Caco-2 (cell line): ENCODE results near the gene FOXS1. TPM values are rescaled to one million over a fixed set of nuclear protein-coding genes. Genes with fewer than 3 reads are reported as not detected.
A peak's percentile ranks its signal among the peaks of the same experiment; 100 is the strongest.

Experiments used
- BruUV-seq: library from RNA; stranded (reverse); fragments of 400-500 nt; replicated peaks from 2 replicates; lab custom pipeline; 2021; lab: Mats Ljungman, UMichigan
- CTCF ChIA-PET: fragments of 300-600 bp; sonication (Branson Sonifier 250); formaldehyde crosslinking; loops from one replicate; lab custom pipeline; 2022; ENCODE audit warnings: antibody characterized with exemption; lab: Charles Lee
- POLR2A ChIA-PET: fragments of 300-600 bp; sonication (Branson Sonifier 250); formaldehyde crosslinking; loops from one replicate; lab custom pipeline; 2022; ENCODE audit warnings: antibody characterized with exemption; lab: Charles Lee
- DNase-seq, 2 experiments: peaks; one replicate each; pipeline versions ENCODE4 v3.0.0 to v3.0.0-alpha.2; 2020 to 2022
- H3K27me3 ChIP-seq: replicated peaks from 2 replicates; pipeline ENCODE4 v1.6.0; 2011; ENCODE audit warnings: low read length; ENCODE audit not compliant: control insufficient read depth, insufficient read depth
- H3K36me3 ChIP-seq: 2 replicates; pipeline ENCODE4 v1.5.1; 2011; ENCODE audit warnings: low read length; ENCODE audit not compliant: control insufficient read depth, insufficient read depth
- H3K4me1 ChIP-seq: fragments of 250-450 bp; sonication (Bioruptor Pico); 2 replicates; pipeline ENCODE4 v1.5.1; 2020; ENCODE audit warnings: mild to moderate bottlenecking
- H3K4me3 ChIP-seq: 2 replicates; pipeline ENCODE4 v1.5.1; 2011; ENCODE audit warnings: low read depth, mild to moderate bottlenecking, control low read depth, low read length
- H3K9me3 ChIP-seq: fragments of 250-450 bp; sonication (Bioruptor Pico); 2 replicates; pipeline ENCODE4 v1.5.1; 2020; ENCODE audit warnings: mild to moderate bottlenecking, moderate library complexity
- H3K27ac Mint-ChIP-seq: one replicate; pipeline ENCODE4 v1.8.0; 2022; ENCODE audit warnings: mixed read lengths; ENCODE audit not compliant: unreplicated experiment
- H3K27me3 Mint-ChIP-seq: one replicate; pipeline ENCODE4 v1.8.0; 2022; ENCODE audit warnings: mixed read lengths; ENCODE audit not compliant: insufficient read depth, unreplicated experiment
- H3K36me3 Mint-ChIP-seq: one replicate; pipeline ENCODE4 v1.8.0; 2022; ENCODE audit warnings: mild to moderate bottlenecking, mixed read lengths; ENCODE audit not compliant: insufficient read depth, unreplicated experiment
- H3K4me1 Mint-ChIP-seq: one replicate; pipeline ENCODE4 v1.8.0; 2022; ENCODE audit warnings: low read depth, mixed read lengths; ENCODE audit not compliant: unreplicated experiment
- H3K4me3 Mint-ChIP-seq: one replicate; pipeline ENCODE4 v1.8.0; 2022; ENCODE audit warnings: mild to moderate bottlenecking, moderate library complexity, mixed read lengths; ENCODE audit not compliant: unreplicated experiment
- H3K9me3 Mint-ChIP-seq: one replicate; pipeline ENCODE4 v1.8.0; 2022; ENCODE audit warnings: mixed read lengths; ENCODE audit not compliant: unreplicated experiment
- intact Hi-C: fragments of 100-400 bp; cut with micrococcal nuclease; formaldehyde crosslinking; loops from one replicate; pipeline ENCODE4 v1.10.0; 2022; ENCODE audit not compliant: unreplicated experiment
- total RNA-seq: library from RNA; stranded (reverse); gene quantifications from 2 replicates; pipeline ENCODE4 v1.2.3, GENCODE V29; 2022
- TF ChIP-seq, protein P1 (sequence below), 2 experiments: fragments of 200-600 bp in 1 of 2; IDR thresholded peaks; 1 replicate in 1 of 2; 2 replicates in 1 of 2; pipeline versions ENCODE4 v1.5.1 to v1.8.0; 2011 to 2022; ENCODE audit warnings: antibody characterized with exemption in 1 of 2, control low read depth in 1 of 2, inconsistent platforms in 1 of 2, low read depth in 1 of 2, low read length in 1 of 2, mild to moderate bottlenecking in 1 of 2, moderate library complexity in 1 of 2; ENCODE audit not compliant: insufficient read depth in 1 of 2, severe bottlenecking in 1 of 2, unreplicated experiment in 1 of 2

FOXS1 gene
- total RNA-seq, 1 experiment from 2014 or later = not detected

GRCh38 chr20:31849306-31849930 lies 4.0 kb upstream of the FOXS1 start:
- Histone ChIP-seq H3K9me3 (no peaks in the 10 kb centered on the region), H3K36me3 (no peaks in the 10 kb centered on the region), H3K4me3 (no peak overlapping the region), H3K27me3 (peaks cover 11% of the 10 kb centered on the region), H3K4me1 (peaks cover 7% of the 10 kb centered on the region; the same call in 1 of the 2 replicates)
- Mint-ChIP-seq H3K36me3 (no peaks in the 10 kb centered on the region), H3K4me3 (no peak overlapping the region), H3K9me3 (no peaks in the 10 kb centered on the region), H3K4me1 (no peaks in the 10 kb centered on the region), H3K27ac (no peak overlapping the region), H3K27me3 (peaks cover 18% of the 10 kb centered on the region)
- no TSS peak for BruUV-seq
- DNase-seq = peak in 1 of 2 experiments; percentile 42
- intact Hi-C loops = no loop called here
- TF ChIP-seq, protein P1, sequence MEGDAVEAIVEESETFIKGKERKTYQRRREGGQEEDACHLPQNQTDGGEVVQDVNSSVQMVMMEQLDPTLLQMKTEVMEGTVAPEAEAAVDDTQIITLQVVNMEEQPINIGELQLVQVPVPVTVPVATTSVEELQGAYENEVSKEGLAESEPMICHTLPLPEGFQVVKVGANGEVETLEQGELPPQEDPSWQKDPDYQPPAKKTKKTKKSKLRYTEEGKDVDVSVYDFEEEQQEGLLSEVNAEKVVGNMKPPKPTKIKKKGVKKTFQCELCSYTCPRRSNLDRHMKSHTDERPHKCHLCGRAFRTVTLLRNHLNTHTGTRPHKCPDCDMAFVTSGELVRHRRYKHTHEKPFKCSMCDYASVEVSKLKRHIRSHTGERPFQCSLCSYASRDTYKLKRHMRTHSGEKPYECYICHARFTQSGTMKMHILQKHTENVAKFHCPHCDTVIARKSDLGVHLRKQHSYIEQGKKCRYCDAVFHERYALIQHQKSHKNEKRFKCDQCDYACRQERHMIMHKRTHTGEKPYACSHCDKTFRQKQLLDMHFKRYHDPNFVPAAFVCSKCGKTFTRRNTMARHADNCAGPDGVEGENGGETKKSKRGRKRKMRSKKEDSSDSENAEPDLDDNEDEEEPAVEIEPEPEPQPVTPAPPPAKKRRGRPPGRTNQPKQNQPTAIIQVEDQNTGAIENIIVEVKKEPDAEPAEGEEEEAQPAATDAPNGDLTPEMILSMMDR (IDR thresholded peaks at IDR 0.05; ENCODE audit: insufficient read depth in 1 of 2, low read depth in 1 of 2, low read length in 1 of 2, severe bottlenecking in 1 of 2, unreplicated experiment in 1 of 2) = no peak
- POLR2A ChIA-PET = interaction anchor here (0.7 kb wide), 1 partner anchor 102 kb away, joined by 3 read pairs; no protein-coding TSS in a partner anchor
- CTCF ChIA-PET = interaction anchor here (0.6 to 4.2 kb wide), 7 partner anchors 11 to 260 kb away, joined by 3 to 41 read pairs (median 5); partner anchors contain the start of gene PDRG1

DNA sequence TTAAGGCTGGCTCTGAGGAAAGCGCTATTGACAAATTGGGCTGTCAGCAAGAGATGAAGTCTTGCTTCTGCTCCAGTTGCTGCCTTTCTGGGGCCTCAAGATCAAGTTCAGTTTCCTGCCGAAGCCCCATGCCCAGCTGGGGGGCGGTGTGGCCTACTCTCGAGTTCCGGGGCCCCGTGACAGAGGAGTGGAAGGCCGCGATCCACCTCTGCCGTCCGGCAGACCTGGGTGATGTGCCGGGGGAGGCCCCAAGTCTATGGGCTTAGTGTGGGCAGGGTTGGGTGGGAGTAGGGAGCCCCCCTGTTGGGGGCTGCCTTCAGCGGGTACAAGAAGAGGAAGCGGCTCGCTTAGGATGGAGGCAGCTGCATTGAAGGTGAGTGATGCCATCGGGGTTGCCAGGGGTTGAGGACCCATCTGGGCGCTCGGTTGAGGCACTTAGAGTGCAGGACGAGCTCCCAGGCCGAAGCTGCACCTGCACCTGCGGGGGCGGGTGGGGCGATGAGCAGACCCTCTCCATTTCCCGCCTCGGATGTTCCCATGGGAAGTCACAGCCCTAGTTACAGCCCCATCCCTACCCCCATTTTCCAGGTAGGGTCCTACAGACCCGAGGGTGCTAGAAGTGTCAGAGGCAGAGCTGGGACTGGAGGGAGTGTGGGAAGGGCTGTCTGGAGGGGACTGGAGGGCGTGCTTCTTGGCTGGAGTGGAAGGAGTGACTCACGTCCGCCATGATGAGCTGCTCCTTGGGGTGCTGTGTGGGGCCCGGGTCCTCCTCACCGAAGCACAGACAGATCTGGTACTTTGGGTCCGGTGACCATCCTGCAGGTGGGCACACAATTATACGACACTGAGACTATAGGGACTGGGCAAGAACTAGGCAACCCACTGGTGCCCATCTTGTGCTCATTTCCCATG lies 2.9 kb upstream of the FOXS1 start:
- DNase-seq = no peak
- ChIA-PET CTCF (interaction anchor here (0.7 to 2.0 kb wide), 4 partner anchors 25 to 236 kb away, joined by 3 to 5 read pairs (median 4); partner anchors contain the start of gene PDRG1), POLR2A (no interaction called here)
- peaks cover 11% of the 10 kb centered on the region for H3K27me3 ChIP-seq
- no peaks in the 10 kb centered on the region for H3K36me3 ChIP-seq
- intact Hi-C loops = no loop called here
- Mint-ChIP-seq H3K4me1 (no peaks in the 10 kb centered on the region), H3K27me3 (peaks cover 18% of the 10 kb centered on the region), H3K9me3 (no peaks in the 10 kb centered on the region), H3K4me3 (no peak overlapping the region), H3K27ac (no peak overlapping the region), H3K36me3 (no peaks in the 10 kb centered on the region)
- peaks cover 7% of the 10 kb centered on the region; the same call in 1 of the 2 replicates for H3K4me1 ChIP-seq
- H3K9me3 ChIP-seq = no peaks in the 10 kb centered on the region
- no peak overlapping the region for H3K4me3 ChIP-seq
- no TSS peak for BruUV-seq
- TF ChIP-seq, protein P1 (IDR thresholded peaks at IDR 0.05; ENCODE audit: insufficient read depth in 1 of 2, low read depth in 1 of 2, low read length in 1 of 2, severe bottlenecking in 1 of 2, unreplicated experiment in 1 of 2) = no peak

- Mint-ChIP-seq H3K4me3 (no peak overlapping the region), H3K27me3 (peaks cover 18% of the 10 kb centered on the region), H3K4me1 (no peaks in the 10 kb centered on the region), H3K36me3 (no peaks in the 10 kb centered on the region), H3K27ac (no peak overlapping the region), H3K9me3 (no peaks in the 10 kb centered on the region)
- TF ChIP-seq, protein P1 (IDR thresholded peaks at IDR 0.05; ENCODE audit: insufficient read depth in 1 of 2, low read depth in 1 of 2, low read length in 1 of 2, severe bottlenecking in 1 of 2, unreplicated experiment in 1 of 2) = peak in 1 of 2 experiments; percentile 1
- H3K27me3 ChIP-seq = peaks cover 10% of the 10 kb centered on the region
- H3K9me3 ChIP-seq = no peaks in the 10 kb centered on the region
- BruUV-seq = no TSS peak
- intact Hi-C loops = loop anchor here (1.0 kb wide), 1 partner anchor 23 kb away; no protein-coding TSS in a partner anchor
- no peak overlapping the region for H3K4me3 ChIP-seq
- ChIA-PET CTCF (interaction anchor here (0.6 to 2.5 kb wide), 23 partner anchors 9 to 234 kb away, joined by 3 to 14 read pairs (median 5); partner anchors contain the start of gene PDRG1), POLR2A (no interaction called here)
- no peaks in the 10 kb centered on the region for H3K36me3 ChIP-seq
- H3K4me1 ChIP-seq = peaks cover 7% of the 10 kb centered on the region; the same call in 1 of the 2 replicates
- no peak for DNase-seq
Observed at GRCh38 chr20:31846793-31847138, 1.4 kb upstream of the FOXS1 start.
